GM12875 (cell line): ENCODE measurements around the gene ATP1B3.

Experiments
- H3K4me3 ChIP-seq: one replicate; pipeline ENCODE4 v1.5.1; 2011; ENCODE audit warnings: low read depth, low read length, control low read depth
- CTCF ChIP-seq: IDR thresholded peaks from 2 replicates; pipeline ENCODE4 v1.5.1; 2011; ENCODE audit warnings: low read depth, mild to moderate bottlenecking, control low read depth, inconsistent platforms, low read length, moderate library complexity, borderline replicate concordance; ENCODE audit not compliant: insufficient read depth

The ATP1B3 gene

GRCh38 chr3:141930801-141931200, 54.4 kb downstream of the ATP1B3 start:
- no peak overlapping the region for H3K4me3 ChIP-seq
- no peak for TF ChIP-seq CTCF

- no peak for TF ChIP-seq CTCF
- no peak overlapping the region for H3K4me3 ChIP-seq
Measured at GRCh38 chr3:141933421-141934300, 57.2 kb downstream of the ATP1B3 start.

- H3K4me3 ChIP-seq, result no peak overlapping the region
- no peak for TF ChIP-seq CTCF
Measured at GRCh38 chr3:141934354-141934753, 57.9 kb downstream of the ATP1B3 start.

GRCh38 chr3:141938011-141938500, 61.6 kb downstream of the ATP1B3 start:
- no peak overlapping the region for H3K4me3 ChIP-seq
- no peak for TF ChIP-seq CTCF

GRCh38 chr3:141939759-141940158, 63.3 kb downstream of the ATP1B3 start:
- TF ChIP-seq CTCF, result no peak

GRCh38 chr3:141940194-141940776, 63.8 kb downstream of the ATP1B3 start:
- no peak overlapping the region for H3K4me3 ChIP-seq
- no peak for TF ChIP-seq CTCF

More at GRCh38 chr3:141939759-141940158, 63.3 kb downstream of the ATP1B3 start:
- H3K4me3 ChIP-seq, result no peak overlapping the region
